GM23338 (cell line): Measurements from ENCODE around the gene EIF3A.

ENCODE experiments used
- CREB1 ChIP-seq: fragments of 250-450 bp; sonication (Bioruptor Pico); IDR thresholded peaks from 2 replicates; pipeline ENCODE4 v1.5.0; 2020; ENCODE audit warnings: low read depth, mild to moderate bottlenecking, moderate library complexity
- CTCF ChIP-seq, 2 experiments: fragments of 200-600 bp in 1 of 2; sonication (generic) in 1 of 2; conservative IDR thresholded peaks; 2 replicates each; pipeline versions ENCODE4 v1.5.1 to v1.6.1; 2016 to 2017; ENCODE audit warnings: antibody characterized with exemption in 2 of 2, low read depth in 2 of 2, mild to moderate bottlenecking in 2 of 2, moderate library complexity in 1 of 2
- ETS1 ChIP-seq: IDR thresholded peaks from 2 replicates; pipeline ENCODE4 v1.6.1; 2016; ENCODE audit warnings: antibody characterized with exemption
- EZH2 ChIP-seq: fragments of 200-600 bp; sonication (generic); IDR thresholded peaks from one replicate; pipeline ENCODE4 v1.8.0; 2017; ENCODE audit warnings: antibody characterized with exemption, mild to moderate bottlenecking, low read depth; ENCODE audit not compliant: unreplicated experiment
- EZH2phosphoT487 ChIP-seq: fragments of 200-600 bp; sonication (generic); IDR thresholded peaks from one replicate; pipeline ENCODE4 v1.8.1; 2018; ENCODE audit warnings: antibody characterized with exemption; ENCODE audit not compliant: unreplicated experiment
- JUNB ChIP-seq: IDR thresholded peaks from one replicate; pipeline ENCODE4 v1.6.1; 2016; ENCODE audit warnings: antibody characterized with exemption; ENCODE audit not compliant: unreplicated experiment
- POLR2AphosphoS5 ChIP-seq: IDR thresholded peaks from 2 replicates; pipeline ENCODE4 v1.6.1; 2016; ENCODE audit warnings: antibody characterized with exemption, low read depth
- REST ChIP-seq: IDR thresholded peaks from one replicate; pipeline ENCODE4 v1.6.1; 2018; ENCODE audit warnings: antibody characterized with exemption; ENCODE audit not compliant: unreplicated experiment
- STAT1 ChIP-seq: IDR thresholded peaks from one replicate; pipeline ENCODE4 v1.6.1; 2016; ENCODE audit warnings: antibody characterized with exemption; ENCODE audit not compliant: unreplicated experiment
- ZNF114 ChIP-seq: fragments of 250-450 bp; sonication (Bioruptor Pico); IDR thresholded peaks from 2 replicates; pipeline ENCODE4 v1.5.0; 2020; ENCODE audit warnings: mild to moderate bottlenecking, moderate library complexity
- ZNF331 ChIP-seq: fragments of 250-450 bp; sonication (Bioruptor Pico); IDR thresholded peaks from 2 replicates; pipeline ENCODE4 v1.5.0; 2020; ENCODE audit warnings: low read depth, mild to moderate bottlenecking, moderate library complexity
- ZNF462 ChIP-seq: fragments of 250-450 bp; sonication (Bioruptor Pico); IDR thresholded peaks from 2 replicates; pipeline ENCODE4 v1.5.0; 2020; ENCODE audit warnings: mild to moderate bottlenecking, moderate library complexity

- TF ChIP-seq ETS1 (no peak), CTCF (conservative IDR thresholded peaks at IDR 0.05; ENCODE audit: low read depth in 2 of 2) (no peak), EZH2 (no peak), EZH2phosphoT487 (no peak), REST (no peak), POLR2AphosphoS5 (no peak), CREB1 (CRISPR knock-in tag) (no peak), JUNB (no peak), ZNF114 (CRISPR knock-in tag) (no peak), STAT1 (no peak), ZNF462 (no peak), ZNF331 (no peak)
Measured at GRCh38 chr10:118998183-118998582, 82.4 kb downstream of the EIF3A start.
